Activated T-cell treated with anti-CD3 and anti-CD28 coated beads, Interleukin-2, amount 50 U/mL, for 72 hours (primary cell): ENCODE data around the gene CPNE5. TPM values are rescaled to one million over a fixed set of nuclear protein-coding genes. Genes with fewer than 3 reads are reported as not detected.

Source experiments
- ATAC-seq, 2 donors: fragments of 150-1000 bp; cut with Tn5 transposase; replicated peaks in 1 of 2; 2 replicates each; pipeline ENCODE4 v1.10.0; 2021; ENCODE audit warnings: moderate library complexity in 2 of 2, mild to moderate bottlenecking in 1 of 2
- DNase-seq, 2 donors: peaks; one replicate each; pipeline ENCODE4 v3.0.0; 2021 to 2022; ENCODE audit warnings: mixed read lengths in 1 of 2
- H3K27ac Mint-ChIP-seq: one replicate; pipeline ENCODE4 v1.8.0; 2022; ENCODE audit warnings: mild to moderate bottlenecking, moderate library complexity, mixed read lengths
- H3K27me3 Mint-ChIP-seq: one replicate; pipeline ENCODE4 v1.8.0; 2022; ENCODE audit warnings: low read depth, mixed read lengths
- H3K36me3 Mint-ChIP-seq, 2 donors: one replicate each; pipeline ENCODE4 v1.8.0; 2022; ENCODE audit warnings: mixed read lengths in 2 of 2, mild to moderate bottlenecking in 1 of 2; ENCODE audit not compliant: insufficient read depth in 2 of 2
- H3K4me1 Mint-ChIP-seq: one replicate; pipeline ENCODE4 v1.8.0; 2022; ENCODE audit warnings: low read depth, mixed read lengths
- H3K4me3 Mint-ChIP-seq, 2 donors: one replicate each; pipeline ENCODE4 v1.8.0; 2022; ENCODE audit warnings: mild to moderate bottlenecking in 2 of 2, mixed read lengths in 2 of 2, moderate library complexity in 2 of 2
- H3K9me3 Mint-ChIP-seq, 2 donors: one replicate each; pipeline ENCODE4 v1.8.0; 2022; ENCODE audit warnings: mixed read lengths in 2 of 2
- total RNA-seq, 2 donors: library from RNA; stranded (reverse); gene quantifications; one replicate each; pipeline ENCODE4 v1.2.3, GENCODE V29; 2022

Gene CPNE5
- total RNA-seq, 2 donors from 2014 or later, result 0.48 to 2.6 TPM

DNA sequence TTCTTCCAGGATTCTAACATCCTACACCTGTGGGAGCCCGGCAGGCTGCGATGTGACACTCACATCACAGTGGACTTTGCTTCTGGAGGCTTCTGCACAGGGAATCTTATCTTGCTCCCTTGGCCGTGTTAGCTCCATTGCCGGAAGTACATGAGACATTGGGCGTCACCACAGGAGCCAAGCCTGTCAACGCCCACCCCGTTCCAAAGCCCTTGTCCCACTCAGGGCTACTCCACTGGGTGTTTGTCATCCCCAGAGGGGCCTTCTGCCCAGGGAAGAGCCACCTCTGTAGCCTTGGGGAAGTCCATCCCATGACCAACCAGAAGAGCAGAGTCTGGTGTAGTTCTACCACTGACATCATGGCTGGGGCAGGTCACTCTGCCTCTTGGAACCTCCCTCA, 139.9 kb downstream of the CPNE5 start:
- Mint-ChIP-seq H3K4me3 (no peak overlapping the region), H3K9me3 (no peaks in the 10 kb centered on the region), H3K27ac (no peak overlapping the region), H3K4me1 (peaks cover 38% of the 10 kb centered on the region), H3K36me3 (peaks cover 0 to 2% of the 10 kb centered on the region in 2 donors), H3K27me3 (peaks cover 25% of the 10 kb centered on the region)
- ATAC-seq (no peak), DNase-seq (no peak)

- peaks cover 38% of the 10 kb centered on the region for H3K4me1 Mint-ChIP-seq
- no peak overlapping the region for H3K4me3 Mint-ChIP-seq
- DNase-seq (no peak), ATAC-seq (no peak)
- H3K9me3 Mint-ChIP-seq, result no peaks in the 10 kb centered on the region
- H3K36me3 Mint-ChIP-seq, result peaks cover 0 to 2% of the 10 kb centered on the region in 2 donors
- H3K27me3 Mint-ChIP-seq, result peaks cover 22% of the 10 kb centered on the region
- no peak overlapping the region for H3K27ac Mint-ChIP-seq
These were observed 140.4 kb downstream of the CPNE5 start for GRCh38 chr6:36698871-36699271.

GRCh38 chr6:36698196-36698595, 141.0 kb downstream of the CPNE5 start:
- Mint-ChIP-seq H3K27me3 (peaks cover 16% of the 10 kb centered on the region), H3K9me3 (no peaks in the 10 kb centered on the region), H3K36me3 (peaks cover 0 to 2% of the 10 kb centered on the region in 2 donors), H3K4me3 (no peak overlapping the region), H3K4me1 (peaks cover 44% of the 10 kb centered on the region), H3K27ac (no peak overlapping the region)
- DNase-seq (no peak), ATAC-seq (no peak)

- Mint-ChIP-seq H3K4me3 (no peak within 1 kb of the TSS), H3K36me3 (peaks cover 0 to 2% of the 10 kb centered on the region in 2 donors), H3K27me3 (peaks cover 9% of the 10 kb centered on the region), H3K9me3 (no peaks in the 10 kb centered on the region), H3K27ac (peak within 1 kb of the TSS; percentile 93), H3K4me1 (peaks cover 48% of the 10 kb centered on the region)
- DNase-seq (no peak), ATAC-seq (no peak)
These were observed 141.8 kb downstream of the CPNE5 start, which contains the start of gene RAB44 for GRCh38 chr6:36697481-36697903. Gene RAB44, plus strand, starts transcription at chr6:36697826. Its CDS starts 6,410 bp downstream, at chr6:36704236.

GRCh38 chr6:36695414-36695813, 143.8 kb downstream of the CPNE5 start:
- H3K4me1 Mint-ChIP-seq, result peaks cover 59% of the 10 kb centered on the region
- H3K9me3 Mint-ChIP-seq, result no peaks in the 10 kb centered on the region
- H3K4me3 Mint-ChIP-seq, result peak overlapping the region; percentile 27 to 35
- DNase-seq, result no peak
- ATAC-seq, result peak; percentile 80 to 88
- peaks cover 8% of the 10 kb centered on the region for H3K27me3 Mint-ChIP-seq
- peak overlapping the region; percentile 11 for H3K27ac Mint-ChIP-seq
- H3K36me3 Mint-ChIP-seq, result peaks cover 0 to 2% of the 10 kb centered on the region in 2 donors

GRCh38 chr6:36694616-36695015, 144.6 kb downstream of the CPNE5 start:
- no peak for DNase-seq
- peaks cover 0 to 2% of the 10 kb centered on the region in 2 donors for H3K36me3 Mint-ChIP-seq
- H3K4me3 Mint-ChIP-seq, result peak overlapping the region; percentile 4 to 19
- peaks cover 66% of the 10 kb centered on the region for H3K4me1 Mint-ChIP-seq
- H3K9me3 Mint-ChIP-seq, result no peaks in the 10 kb centered on the region
- H3K27me3 Mint-ChIP-seq, result peaks cover 8% of the 10 kb centered on the region
- H3K27ac Mint-ChIP-seq, result peak overlapping the region; percentile 22
- no peak for ATAC-seq

GRCh38 chr6:36692861-36693702, 146.2 kb downstream of the CPNE5 start:
- Mint-ChIP-seq H3K36me3 (peaks cover 0 to 2% of the 10 kb centered on the region in 2 donors), H3K27me3 (no peaks in the 10 kb centered on the region), H3K27ac (no peak overlapping the region), H3K4me1 (peaks cover 71% of the 10 kb centered on the region), H3K4me3 (no peak overlapping the region), H3K9me3 (no peaks in the 10 kb centered on the region)
- DNase-seq (no peak), ATAC-seq (no peak)

- Mint-ChIP-seq H3K4me1 (peaks cover 71% of the 10 kb centered on the region), H3K4me3 (no peak overlapping the region), H3K36me3 (peaks cover 0 to 2% of the 10 kb centered on the region in 2 donors), H3K9me3 (no peaks in the 10 kb centered on the region), H3K27ac (peak overlapping the region; percentile 13), H3K27me3 (no peaks in the 10 kb centered on the region)
- peak; percentile 45 to 47 for DNase-seq
- ATAC-seq, result peak; percentile 59 to 70
These were observed 147.0 kb downstream of the CPNE5 start for GRCh38 chr6:36692220-36692619.

DNA sequence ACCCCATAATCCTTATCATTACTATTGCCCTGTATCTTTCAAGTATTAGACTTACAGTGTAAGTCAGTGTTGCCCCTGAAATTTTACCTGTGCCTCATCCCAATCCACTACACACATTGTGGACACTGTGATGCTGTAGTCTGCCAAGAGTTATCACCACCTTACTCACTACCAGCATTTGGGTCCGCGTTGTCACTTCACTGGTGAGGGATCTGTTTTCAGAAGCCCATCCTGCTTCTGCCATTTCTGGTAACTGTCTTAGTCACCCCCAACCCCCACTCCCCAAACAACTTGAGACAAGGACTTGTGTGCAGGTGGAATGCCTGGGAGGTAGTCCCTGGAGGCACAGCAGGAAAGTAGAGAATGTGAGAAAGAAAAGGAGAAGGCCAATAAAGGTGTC, 147.6 kb downstream of the CPNE5 start:
- peak in 1 of 2 donors; percentile 35 for ATAC-seq

GRCh38 chr6:36691011-36691410, 148.2 kb downstream of the CPNE5 start:
- Mint-ChIP-seq H3K9me3 (no peaks in the 10 kb centered on the region), H3K36me3 (peaks cover 0 to 4% of the 10 kb centered on the region in 2 donors), H3K4me3 (no peak overlapping the region), H3K27ac (no peak overlapping the region), H3K27me3 (no peaks in the 10 kb centered on the region), H3K4me1 (peaks cover 59% of the 10 kb centered on the region)
- ATAC-seq, result peak; percentile 35 to 42
- DNase-seq, result no peak

More for the DNA sequence above, 147.6 kb downstream of the CPNE5 start:
- peaks cover 65% of the 10 kb centered on the region for H3K4me1 Mint-ChIP-seq
- peak overlapping the region; percentile 10 to 20 for H3K4me3 Mint-ChIP-seq
- peaks cover 0 to 4% of the 10 kb centered on the region in 2 donors for H3K36me3 Mint-ChIP-seq
- H3K27ac Mint-ChIP-seq, result no peak overlapping the region
- H3K9me3 Mint-ChIP-seq, result no peaks in the 10 kb centered on the region
- no peak for DNase-seq
- no peaks in the 10 kb centered on the region for H3K27me3 Mint-ChIP-seq

Other genes starting within 250 kb of the CPNE5 start
- 100 to 1,000 TPM; 409 to 541 TPM for gene SRSF3, start 245.1 kb downstream of the CPNE5 start, total RNA-seq
- gene CDKN1A, start 160.7 kb downstream of the CPNE5 start, total RNA-seq, result 10 to 100 TPM; 59.9 to 60.4 TPM
- under 1 TPM; 0.05 to 0.09 TPM for gene RAB44, start 141.6 kb downstream of the CPNE5 start, total RNA-seq
- gene PPIL1, start 35.4 kb upstream of the CPNE5 start, total RNA-seq, result 10 to 100 TPM; 32.6 to 43.0 TPM
- gene C6orf89, start 46.5 kb upstream of the CPNE5 start, total RNA-seq, result 10 to 100 TPM; 53.1 to 54.6 TPM
- gene PI16, start 115.3 kb upstream of the CPNE5 start, total RNA-seq, result 1 to 10 TPM in 1 of 2 donors, under 1 TPM in 1; 0.14 to 4.2 TPM
- 100 to 1,000 TPM; 116 to 149 TPM for gene MTCH1, start 146.8 kb upstream of the CPNE5 start, total RNA-seq
- 1 to 10 TPM; 1.4 to 3.2 TPM for gene FGD2, start 166.2 kb upstream of the CPNE5 start, total RNA-seq